Tibial artery (tissue), 4 donors: ENCODE measurements around the gene PARN.
"Not testable (repeated sequence)": the region's sequence is repeated elsewhere in the genome, so short reads cannot be mapped to it uniquely, and the experiment has no call there.

Experiments used
- DNase-seq, 2 donors: peaks; one replicate each; pipeline ENCODE4 v3.0.0-alpha.2; 2019
- H3K27ac ChIP-seq, 2 donors: fragments of 200-600 bp; sonication (generic) in 1 of 2; 1 replicate in 1 of 2; 2 replicates in 1 of 2; pipeline ENCODE4 v1.5.1; 2018 to 2019; ENCODE audit warnings: mild to moderate bottlenecking in 1 of 2
- H3K27me3 ChIP-seq, 2 donors: fragments of 200-600 bp; sonication (generic) in 1 of 2; one replicate each; pipeline versions ENCODE4 v1.5.1 to v1.6.0; 2016 to 2019
- H3K36me3 ChIP-seq, 3 donors: fragments of 200-600 bp; sonication (generic) in 2 of 3; one replicate each; pipeline ENCODE4 v1.5.1; 2016 to 2019; ENCODE audit warnings: mild to moderate bottlenecking in 2 of 3
- H3K4me1 ChIP-seq, 4 donors: fragments of 200-600 bp; sonication (generic) in 2 of 4; 1 replicate in 3 of 4; 2 replicates in 1 of 4; pipeline ENCODE4 v1.5.1; 2016 to 2019
- H3K4me3 ChIP-seq, 2 donors: fragments of 200-600 bp; sonication (generic) in 1 of 2; 1 replicate in 1 of 2; 2 replicates in 1 of 2; pipeline ENCODE4 v1.5.1; 2018 to 2019; ENCODE audit warnings: mild to moderate bottlenecking in 2 of 2
- H3K9me3 ChIP-seq, 3 donors: fragments of 200-600 bp; sonication (generic) in 1 of 3; one replicate each; pipeline ENCODE4 v1.5.1; 2016 to 2019
- intact Hi-C: fragments of 100-400 bp; cut with DNase I; formaldehyde crosslinking; loops from one replicate; pipeline ENCODE4 v1.15.0; 2023; ENCODE audit warnings: low total_unique reads
- TF ChIP-seq, protein P1 (sequence below), 2 experiments: fragments of 200-600 bp in 1 of 2; fragments of 450-650 bp in 1 of 2; IDR thresholded peaks; one replicate each; pipeline ENCODE4 v1.5.1; 2017 to 2019; ENCODE audit warnings: antibody characterized with exemption in 2 of 2, mild to moderate bottlenecking in 1 of 2, moderate library complexity in 1 of 2

The PARN gene

DNA sequence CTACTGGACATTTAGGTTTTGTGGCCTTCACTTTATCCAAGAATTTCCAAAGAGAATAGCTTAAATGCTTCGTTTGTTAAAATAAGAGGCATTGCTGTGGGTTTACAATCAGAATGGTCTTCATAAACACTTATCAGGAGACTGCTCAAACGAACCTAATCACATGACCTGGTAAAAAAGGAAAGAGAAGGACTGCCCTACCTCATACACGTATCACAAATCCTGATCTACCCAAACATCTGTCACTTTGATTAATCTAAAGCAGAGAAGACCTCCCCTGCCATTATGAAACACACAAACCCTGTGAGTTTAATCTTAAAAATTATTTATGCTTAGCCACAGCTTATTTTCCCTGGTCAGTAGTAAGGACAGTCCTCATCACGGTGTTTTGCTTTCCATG lies 76.6 kb downstream of the PARN start:
- Histone ChIP-seq H3K27ac (no peak overlapping the region), H3K9me3 (no peaks in the 10 kb centered on the region), H3K4me1 (no peaks in the 10 kb centered on the region), H3K4me3 (no peak overlapping the region), H3K36me3 (peaks cover 18 to 60% (median 32%) of the 10 kb centered on the region in 3 donors), H3K27me3 (no peaks in the 10 kb centered on the region)
- TF ChIP-seq, protein P1, sequence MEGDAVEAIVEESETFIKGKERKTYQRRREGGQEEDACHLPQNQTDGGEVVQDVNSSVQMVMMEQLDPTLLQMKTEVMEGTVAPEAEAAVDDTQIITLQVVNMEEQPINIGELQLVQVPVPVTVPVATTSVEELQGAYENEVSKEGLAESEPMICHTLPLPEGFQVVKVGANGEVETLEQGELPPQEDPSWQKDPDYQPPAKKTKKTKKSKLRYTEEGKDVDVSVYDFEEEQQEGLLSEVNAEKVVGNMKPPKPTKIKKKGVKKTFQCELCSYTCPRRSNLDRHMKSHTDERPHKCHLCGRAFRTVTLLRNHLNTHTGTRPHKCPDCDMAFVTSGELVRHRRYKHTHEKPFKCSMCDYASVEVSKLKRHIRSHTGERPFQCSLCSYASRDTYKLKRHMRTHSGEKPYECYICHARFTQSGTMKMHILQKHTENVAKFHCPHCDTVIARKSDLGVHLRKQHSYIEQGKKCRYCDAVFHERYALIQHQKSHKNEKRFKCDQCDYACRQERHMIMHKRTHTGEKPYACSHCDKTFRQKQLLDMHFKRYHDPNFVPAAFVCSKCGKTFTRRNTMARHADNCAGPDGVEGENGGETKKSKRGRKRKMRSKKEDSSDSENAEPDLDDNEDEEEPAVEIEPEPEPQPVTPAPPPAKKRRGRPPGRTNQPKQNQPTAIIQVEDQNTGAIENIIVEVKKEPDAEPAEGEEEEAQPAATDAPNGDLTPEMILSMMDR (IDR thresholded peaks at IDR 0.05): no peak
- no peak for DNase-seq
- intact Hi-C loops: no loop called here

DNA sequence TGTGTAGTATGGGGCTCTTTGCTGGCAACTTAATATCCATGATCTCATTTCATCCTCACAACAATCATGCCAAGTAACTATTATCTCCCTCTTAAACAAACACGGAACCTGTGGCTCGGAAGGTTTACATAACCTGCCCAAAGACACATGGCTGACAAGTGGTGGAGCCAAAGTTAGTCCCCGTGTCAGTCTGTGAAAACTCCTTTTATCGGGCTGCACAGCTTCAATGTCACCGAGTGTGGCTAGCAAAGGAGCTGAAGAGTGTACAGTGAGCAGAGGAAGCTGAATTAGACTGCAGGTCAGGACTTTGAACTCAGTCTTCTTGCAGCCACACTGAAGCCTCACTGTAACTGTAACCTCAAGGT lies 80.3 kb downstream of the PARN start:
- DNase-seq: no peak
- Histone ChIP-seq H3K4me3 (no peak overlapping the region), H3K4me1 (no peaks in the 10 kb centered on the region), H3K27me3 (no peaks in the 10 kb centered on the region), H3K36me3 (peaks cover 12 to 71% (median 40%) of the 10 kb centered on the region in 3 donors), H3K9me3 (no peaks in the 10 kb centered on the region), H3K27ac (no peak overlapping the region)
- intact Hi-C loops: no loop called here
- TF ChIP-seq, protein P1 (IDR thresholded peaks at IDR 0.05): no peak

DNA sequence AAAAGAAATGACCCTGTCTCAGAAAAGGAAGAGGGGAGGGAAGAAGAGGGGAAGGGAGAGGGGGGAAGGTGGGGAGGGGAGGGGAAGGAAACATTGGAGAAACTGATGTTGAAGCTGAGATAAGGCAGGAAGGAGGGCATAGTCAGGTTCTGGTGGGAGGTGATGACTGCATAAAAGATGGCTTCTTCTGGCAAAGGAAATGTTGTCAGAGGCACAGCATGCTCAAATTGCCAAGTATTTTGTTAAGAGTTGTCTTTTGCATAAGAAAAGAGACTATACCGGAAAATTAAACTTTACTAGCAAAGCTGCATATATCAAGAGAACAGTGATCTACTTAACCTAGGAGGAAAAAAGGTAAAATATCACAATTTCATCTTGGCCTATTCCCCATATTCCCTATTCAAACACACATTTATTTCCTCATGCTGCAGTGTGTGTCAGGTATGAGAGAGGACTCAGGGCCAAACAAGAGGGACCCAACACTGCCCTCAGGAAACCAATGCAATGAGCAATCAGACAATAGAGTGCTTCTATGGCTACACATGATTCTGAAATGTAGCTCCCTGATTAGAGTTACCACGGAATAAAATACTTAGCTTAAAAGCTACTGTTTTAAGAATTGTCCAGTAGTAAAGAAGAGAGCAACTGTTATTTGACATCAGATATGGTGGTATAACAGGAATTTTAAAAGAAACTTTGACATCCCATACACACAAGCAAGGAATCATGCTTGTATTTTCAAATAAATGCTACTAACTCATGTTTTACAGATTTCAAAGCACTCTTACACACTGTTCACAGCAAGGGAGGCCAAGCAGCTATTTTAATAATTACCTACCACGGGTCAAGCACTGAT lies 80.9 kb downstream of the PARN start:
- TF ChIP-seq, protein P1 (IDR thresholded peaks at IDR 0.05): no peak
- no peaks in the 10 kb centered on the region for H3K9me3 ChIP-seq
- no peak for DNase-seq
- H3K4me1 ChIP-seq: no peaks in the 10 kb centered on the region
- intact Hi-C loops: no loop called here
- no peak overlapping the region for H3K27ac ChIP-seq
- no peak overlapping the region for H3K4me3 ChIP-seq
- H3K36me3 ChIP-seq: peaks cover 12 to 69% (median 37%) of the 10 kb centered on the region in 3 donors
- H3K27me3 ChIP-seq: no peaks in the 10 kb centered on the region

DNA sequence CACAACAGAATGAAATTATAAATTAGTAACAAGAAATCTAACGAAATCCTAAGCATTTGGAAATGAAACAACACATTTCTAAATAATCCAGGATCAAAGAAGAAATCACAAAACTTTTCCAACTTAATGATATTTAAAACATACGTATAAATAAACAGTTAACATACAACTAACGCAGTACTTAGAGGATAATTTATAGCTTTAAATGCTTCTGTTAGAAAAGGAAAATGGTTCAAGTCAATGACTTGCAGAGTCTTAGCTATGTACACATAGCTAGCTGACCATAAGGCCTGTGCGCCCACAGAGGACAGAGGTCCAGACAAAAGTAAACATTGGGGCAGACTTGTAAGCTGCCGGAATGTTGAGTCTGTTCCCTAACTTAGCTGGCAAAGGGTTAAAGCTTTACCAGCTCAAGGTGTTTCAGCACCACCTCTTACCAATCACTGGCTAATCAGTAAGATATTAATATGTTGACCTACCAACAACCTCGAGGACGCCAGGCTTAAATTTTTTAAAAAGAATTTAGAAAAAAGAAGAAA lies 84.6 kb downstream of the PARN start:
- H3K27ac ChIP-seq: no peak overlapping the region
- TF ChIP-seq, protein P1 (IDR thresholded peaks at IDR 0.05): no peak
- H3K27me3 ChIP-seq: no peaks in the 10 kb centered on the region
- peaks cover 0 to 9% (median 0%) of the 10 kb centered on the region in 3 donors for H3K9me3 ChIP-seq
- no peaks in the 10 kb centered on the region for H3K4me1 ChIP-seq
- peaks cover 21 to 52% (median 33%) of the 10 kb centered on the region in 3 donors for H3K36me3 ChIP-seq
- intact Hi-C loops: no loop called here
- no peak for DNase-seq
- H3K4me3 ChIP-seq: no peak overlapping the region

DNA sequence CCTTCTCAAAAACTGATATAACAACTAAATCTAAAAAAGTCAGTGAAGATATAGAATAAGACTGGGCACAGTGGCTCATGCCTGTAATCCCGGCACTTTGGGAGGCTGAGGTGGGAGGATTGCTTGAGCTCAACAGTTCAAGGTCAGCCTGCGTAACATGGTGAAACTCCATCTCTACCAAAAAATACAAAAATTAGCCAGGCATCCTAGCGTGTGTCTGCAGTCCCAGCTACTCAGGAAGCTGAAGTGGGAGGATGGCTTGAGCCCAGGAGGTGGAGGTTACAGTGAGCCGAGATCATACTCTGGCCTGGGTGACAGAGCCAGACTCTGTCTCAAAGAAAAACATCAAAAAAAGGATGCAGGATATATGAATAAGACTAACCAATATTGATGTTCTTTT lies 85.2 kb downstream of the PARN start:
- intact Hi-C loops: not testable (repeated sequence)

DNA sequence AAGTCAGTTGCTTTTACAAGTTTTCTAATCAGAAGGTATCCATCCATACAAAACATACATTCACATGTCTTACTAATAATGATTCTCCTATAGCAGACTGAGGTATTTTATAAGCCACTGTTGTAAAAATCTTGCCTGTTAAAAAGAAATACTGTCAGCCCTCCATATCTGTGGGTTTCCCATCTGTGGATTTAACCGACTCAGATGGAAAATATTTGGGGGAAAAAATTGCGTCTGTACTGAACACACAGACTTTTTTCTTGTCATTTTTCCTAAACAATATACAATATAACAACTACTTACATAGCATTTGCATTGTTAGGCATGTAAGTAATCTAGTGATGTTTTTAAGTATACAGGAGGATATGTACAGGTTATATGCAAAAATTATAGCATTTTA lies 90.4 kb downstream of the PARN start:
- H3K27me3 ChIP-seq: no peaks in the 10 kb centered on the region
- DNase-seq: no peak
- TF ChIP-seq, protein P1 (IDR thresholded peaks at IDR 0.05): no peak
- peaks cover 0 to 5% (median 0%) of the 10 kb centered on the region in 4 donors for H3K4me1 ChIP-seq
- peaks cover 10 to 21% (median 19%) of the 10 kb centered on the region in 3 donors for H3K36me3 ChIP-seq
- H3K9me3 ChIP-seq: peaks cover 0 to 9% (median 0%) of the 10 kb centered on the region in 3 donors
- H3K4me3 ChIP-seq: no peak overlapping the region
- intact Hi-C loops: no loop called here
- no peak overlapping the region for H3K27ac ChIP-seq

More for the DNA sequence above, 85.2 kb downstream of the PARN start:
- not testable (repeated sequence) for H3K27ac ChIP-seq, DNase-seq, H3K9me3 ChIP-seq, H3K27me3 ChIP-seq, H3K4me3 ChIP-seq, H3K4me1 ChIP-seq
- H3K36me3 ChIP-seq: peaks cover 15 to 47% (median 33%) of the 10 kb centered on the region in 3 donors
